Vagina (tissue), 2 donors: ENCODE data around the gene DAB1.

Experiments
- POLR2AphosphoS5 ChIP-seq, 2 donors: sonication (generic); formaldehyde crosslinking; IDR thresholded peaks; one replicate each; pipeline ENCODE4 v1.9.0; 2017; ENCODE audit warnings: antibody characterized with exemption in 2 of 2, mild to moderate bottlenecking in 2 of 2, low read depth in 1 of 2; ENCODE audit not compliant: insufficient read depth in 1 of 2
- TF ChIP-seq, protein P1 (sequence below), 3 experiments: fragments of 450-650 bp in 2 of 3; fragments of 200-600 bp in 1 of 3; sonication (generic) in 1 of 3; IDR thresholded peaks; one replicate each; pipeline ENCODE4 v1.5.1; 2017 to 2019; ENCODE audit warnings: antibody characterized with exemption in 3 of 3, mild to moderate bottlenecking in 2 of 3, moderate library complexity in 2 of 3

- TF ChIP-seq, protein P1, sequence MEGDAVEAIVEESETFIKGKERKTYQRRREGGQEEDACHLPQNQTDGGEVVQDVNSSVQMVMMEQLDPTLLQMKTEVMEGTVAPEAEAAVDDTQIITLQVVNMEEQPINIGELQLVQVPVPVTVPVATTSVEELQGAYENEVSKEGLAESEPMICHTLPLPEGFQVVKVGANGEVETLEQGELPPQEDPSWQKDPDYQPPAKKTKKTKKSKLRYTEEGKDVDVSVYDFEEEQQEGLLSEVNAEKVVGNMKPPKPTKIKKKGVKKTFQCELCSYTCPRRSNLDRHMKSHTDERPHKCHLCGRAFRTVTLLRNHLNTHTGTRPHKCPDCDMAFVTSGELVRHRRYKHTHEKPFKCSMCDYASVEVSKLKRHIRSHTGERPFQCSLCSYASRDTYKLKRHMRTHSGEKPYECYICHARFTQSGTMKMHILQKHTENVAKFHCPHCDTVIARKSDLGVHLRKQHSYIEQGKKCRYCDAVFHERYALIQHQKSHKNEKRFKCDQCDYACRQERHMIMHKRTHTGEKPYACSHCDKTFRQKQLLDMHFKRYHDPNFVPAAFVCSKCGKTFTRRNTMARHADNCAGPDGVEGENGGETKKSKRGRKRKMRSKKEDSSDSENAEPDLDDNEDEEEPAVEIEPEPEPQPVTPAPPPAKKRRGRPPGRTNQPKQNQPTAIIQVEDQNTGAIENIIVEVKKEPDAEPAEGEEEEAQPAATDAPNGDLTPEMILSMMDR (IDR thresholded peaks at IDR 0.05) = no peak
- no peak for TF ChIP-seq POLR2AphosphoS5 (IDR thresholded peaks at IDR 0.05; ENCODE audit: insufficient read depth in 1 of 2, low read depth in 1 of 2)
Measured at GRCh38 chr1:57017717-57018116, 406.1 kb downstream of the DAB1 start.
